GM19351 (cell line): ENCODE data around the gene MSL2.
"Not testable (repeated sequence)": the region's sequence is repeated elsewhere in the genome, so short reads cannot be mapped to it uniquely, and the experiment has no call there.

Experiments used
- ATAC-seq: cut with Tn5 transposase; IDR thresholded peaks from one replicate; pipeline ENCODE4 v1.9.1; 2021; ENCODE audit warnings: mild to moderate bottlenecking, moderate library complexity; ENCODE audit not compliant: unreplicated experiment

The MSL2 gene

DNA sequence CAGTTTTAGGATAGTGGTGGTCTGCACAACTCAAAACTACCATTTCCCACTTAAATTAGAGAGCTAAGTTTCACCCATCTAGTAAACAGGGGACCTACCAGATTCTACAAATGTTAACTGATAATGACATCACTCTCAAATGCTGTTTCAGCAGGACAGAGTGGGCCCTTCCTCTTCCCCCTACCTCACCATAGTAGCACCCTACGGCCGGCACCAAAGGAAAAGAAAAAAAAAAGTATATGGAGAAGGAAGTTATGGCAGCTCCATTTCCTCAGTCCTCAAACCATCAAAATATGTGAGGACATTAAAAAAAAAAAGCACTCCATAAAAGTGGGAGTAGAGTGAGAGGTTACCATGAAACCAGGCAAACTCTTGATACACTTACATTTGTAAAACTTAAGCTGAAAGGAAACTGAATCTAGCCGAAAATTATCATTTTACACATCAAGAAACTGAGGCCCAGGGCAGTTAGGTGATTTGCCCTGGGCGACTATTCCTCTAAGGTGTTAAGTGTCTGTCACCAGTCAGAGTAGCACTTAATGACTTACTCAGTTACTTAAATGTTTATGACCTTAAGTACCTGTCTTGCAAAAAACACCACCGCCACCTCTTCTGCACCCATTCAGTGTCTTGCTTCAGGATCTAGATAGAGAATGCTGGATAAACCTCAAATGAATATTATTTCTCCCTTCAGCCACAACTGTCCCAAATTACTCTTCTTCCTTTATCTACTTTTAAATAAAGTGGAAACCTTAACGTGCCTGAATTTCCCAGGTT is 2.7 kb downstream of the MSL2 start:
- ATAC-seq, result no peak

DNA sequence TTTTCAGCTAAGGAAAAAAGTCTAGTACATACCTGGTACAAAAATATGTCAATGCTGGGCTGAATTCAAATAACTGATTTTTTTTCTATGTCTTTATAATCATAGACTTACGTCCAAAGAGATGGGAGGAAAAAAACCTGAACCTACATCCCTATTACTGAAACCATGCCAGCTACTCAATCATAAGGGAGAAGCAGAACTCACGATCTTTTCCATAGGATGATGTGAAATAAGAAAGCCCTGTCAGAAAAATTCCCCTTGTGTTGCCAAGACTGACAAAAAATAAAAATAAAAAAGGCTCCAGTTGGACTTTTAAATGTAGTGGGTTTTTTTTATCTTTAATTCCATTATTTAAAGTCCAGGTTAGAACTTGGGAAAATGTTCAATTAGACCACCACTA is 3.3 kb downstream of the MSL2 start:
- ATAC-seq, result no peak

GRCh38 chr3:136192195-136192594 is 3.9 kb downstream of the MSL2 start:
- not testable (repeated sequence) for ATAC-seq

- no peak for ATAC-seq
These were observed 6.1 kb downstream of the MSL2 start for GRCh38 chr3:136189859-136190617.

DNA sequence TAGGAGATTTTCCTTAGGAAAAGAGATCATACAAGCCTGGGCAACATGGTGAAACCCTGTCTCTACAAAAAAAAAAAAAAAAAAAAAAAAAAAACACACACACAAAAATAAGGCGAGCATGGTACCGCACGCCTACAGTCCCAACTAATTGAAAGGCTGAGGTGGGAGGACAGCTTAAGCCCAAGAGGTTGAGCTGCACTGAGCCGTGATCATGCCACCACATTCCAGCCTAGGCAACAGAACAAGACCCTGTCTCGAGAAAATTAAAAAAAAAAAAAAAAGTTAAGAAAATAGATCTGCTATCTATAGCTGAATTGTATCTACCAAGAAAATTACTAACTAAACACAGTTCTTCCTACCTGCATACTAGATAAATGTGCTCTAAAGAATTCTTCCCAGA is 7.1 kb downstream of the MSL2 start:
- ATAC-seq, result no peak

GRCh38 chr3:136187868-136188267 is 8.3 kb downstream of the MSL2 start:
- ATAC-seq, result no peak

DNA sequence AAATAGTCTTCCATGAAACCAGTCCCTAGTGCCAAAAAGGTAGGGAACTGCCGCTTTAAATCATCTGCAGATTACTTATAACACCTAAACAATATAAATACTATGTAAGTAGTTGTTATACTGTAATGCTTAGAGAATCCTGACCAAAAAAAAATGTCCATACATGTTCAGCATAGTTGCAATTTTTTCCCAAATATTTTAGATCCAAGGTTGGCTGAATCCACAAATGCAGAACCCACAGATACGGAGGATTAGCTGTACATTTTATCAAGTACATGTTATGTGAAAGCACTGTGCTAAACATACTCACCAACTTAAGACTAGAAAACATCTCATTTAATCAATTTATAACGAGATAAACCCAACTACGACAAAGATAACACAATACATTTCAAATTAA is 9.3 kb downstream of the MSL2 start:
- ATAC-seq, result no peak

DNA sequence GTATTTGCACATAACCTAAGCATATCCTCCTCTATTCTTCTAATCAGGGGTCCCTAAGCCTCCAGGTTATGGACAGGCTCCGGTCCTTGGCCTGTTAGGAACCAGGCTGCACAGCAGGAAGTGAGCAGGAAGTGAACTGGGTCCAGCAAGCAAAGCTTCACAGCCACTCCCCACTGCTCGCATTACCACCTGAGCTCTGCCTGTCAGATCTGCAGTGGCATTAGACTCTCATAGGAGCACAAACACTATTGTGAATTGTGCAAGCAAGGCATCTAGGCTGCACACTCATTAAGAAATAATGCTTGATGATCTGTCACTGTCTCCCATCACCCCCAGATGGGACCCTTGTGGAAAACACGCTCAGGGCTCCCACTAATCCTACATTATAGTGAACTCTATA is 9.8 kb downstream of the MSL2 start:
- peak; percentile 61 for ATAC-seq

DNA sequence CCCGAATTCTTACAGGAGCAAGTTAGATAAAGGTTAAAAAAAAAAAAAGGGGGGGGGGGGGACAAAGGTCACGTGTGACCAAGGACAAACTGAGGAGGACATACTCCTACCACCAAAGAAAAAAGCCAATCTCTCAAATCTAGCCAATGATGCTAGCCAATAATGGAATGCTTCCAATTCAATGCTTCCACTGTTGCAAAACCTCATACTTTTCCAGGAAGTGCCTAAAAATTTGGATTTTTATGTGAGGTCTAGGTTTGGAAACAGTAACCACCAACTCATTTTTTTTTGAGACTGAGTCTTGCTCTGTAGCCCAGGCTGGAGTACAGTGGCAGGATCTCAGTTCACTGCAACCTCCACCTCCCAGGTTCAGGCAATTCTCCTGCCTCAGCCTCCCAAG is 11.4 kb downstream of the MSL2 start:
- no peak for ATAC-seq

DNA sequence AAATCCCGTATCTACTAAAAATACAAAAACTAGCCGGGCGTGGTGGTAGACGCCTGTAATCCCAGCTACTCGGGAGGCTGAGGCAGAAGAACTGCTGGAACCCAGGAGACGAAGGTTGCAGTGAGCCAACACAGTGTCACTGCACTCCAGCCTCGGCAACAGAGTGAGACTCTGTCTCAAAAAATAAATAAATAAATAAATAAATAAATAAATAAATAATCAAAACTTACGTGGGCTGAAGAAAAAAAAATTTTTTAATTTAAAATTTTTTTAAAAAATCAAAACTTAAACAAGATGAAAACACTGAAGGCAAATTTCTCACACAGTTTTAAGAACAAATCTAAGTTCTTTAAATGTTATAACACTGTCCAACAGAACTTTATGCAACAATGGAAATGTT is 14.4 kb downstream of the MSL2 start:
- no peak for ATAC-seq

- no peak for ATAC-seq
These were observed 18.3 kb downstream of the MSL2 start for GRCh38 chr3:136177876-136178275.

DNA sequence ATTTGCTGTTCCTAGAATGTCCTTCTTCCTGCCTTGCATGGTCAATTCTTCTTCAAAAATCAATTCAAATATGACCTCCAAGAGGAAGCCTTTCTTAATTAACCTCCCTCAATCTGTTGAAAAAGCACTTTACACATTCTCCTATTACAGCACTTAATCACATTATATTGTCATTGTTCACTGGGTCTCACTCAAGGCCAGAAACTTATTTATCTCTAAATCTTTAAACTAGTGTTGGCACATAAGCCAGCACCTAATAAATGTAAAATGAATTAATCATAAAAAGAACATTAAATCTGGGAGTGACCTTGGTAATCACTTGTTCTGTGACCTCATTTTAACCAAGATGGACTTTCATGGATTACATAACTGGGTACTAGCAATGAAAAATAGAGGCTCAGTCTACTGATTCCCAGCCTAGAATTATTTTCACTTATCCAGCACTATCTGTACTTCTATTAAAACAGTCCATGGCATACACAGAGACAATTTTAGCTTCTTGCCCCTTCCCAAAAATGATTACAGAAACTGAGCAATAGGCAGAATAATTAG is 22.1 kb downstream of the MSL2 start:
- no peak for ATAC-seq

GRCh38 chr3:136171097-136171542 is 25.0 kb downstream of the MSL2 start:
- no peak for ATAC-seq

DNA sequence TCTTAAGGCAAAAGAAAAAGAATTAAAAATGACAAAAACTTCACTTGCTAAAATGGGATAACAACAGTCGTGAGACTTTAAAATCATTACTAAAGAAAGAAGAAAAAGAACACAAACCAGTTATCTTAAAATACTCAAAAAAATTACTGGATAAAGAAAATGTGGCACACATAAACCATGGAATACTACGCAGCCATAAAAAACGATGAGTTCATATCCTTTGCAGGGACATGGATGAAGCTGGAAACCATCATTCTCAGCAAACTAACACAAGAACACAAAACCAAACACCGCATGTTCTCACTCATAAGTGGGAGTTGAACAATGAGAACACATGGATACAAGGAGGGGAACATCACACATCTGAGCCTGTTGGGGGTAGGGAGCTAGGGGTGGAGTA is 27.9 kb downstream of the MSL2 start:
- ATAC-seq, result not testable (repeated sequence)

DNA sequence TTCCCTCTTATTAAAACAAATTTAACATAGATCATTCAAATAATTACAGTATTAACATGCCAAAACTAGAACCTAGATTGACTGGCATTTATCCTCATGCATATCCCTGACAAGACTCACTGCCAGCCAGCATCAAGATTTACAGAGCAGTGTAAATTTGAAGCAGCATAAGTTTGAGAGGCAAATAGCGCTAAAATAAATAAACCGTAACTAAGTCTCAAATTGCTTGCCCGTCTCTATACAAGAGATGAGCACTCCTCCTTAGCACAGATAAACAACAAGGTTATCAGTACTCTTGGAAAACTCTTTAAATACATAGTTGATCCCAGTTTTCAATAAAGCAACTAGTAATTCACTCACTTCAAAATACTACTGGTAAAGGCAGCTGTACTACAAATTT is 29.6 kb downstream of the MSL2 start:
- no peak for ATAC-seq

GRCh38 chr3:136163607-136164006 is 32.5 kb downstream of the MSL2 start:
- not testable (repeated sequence) for ATAC-seq

DNA sequence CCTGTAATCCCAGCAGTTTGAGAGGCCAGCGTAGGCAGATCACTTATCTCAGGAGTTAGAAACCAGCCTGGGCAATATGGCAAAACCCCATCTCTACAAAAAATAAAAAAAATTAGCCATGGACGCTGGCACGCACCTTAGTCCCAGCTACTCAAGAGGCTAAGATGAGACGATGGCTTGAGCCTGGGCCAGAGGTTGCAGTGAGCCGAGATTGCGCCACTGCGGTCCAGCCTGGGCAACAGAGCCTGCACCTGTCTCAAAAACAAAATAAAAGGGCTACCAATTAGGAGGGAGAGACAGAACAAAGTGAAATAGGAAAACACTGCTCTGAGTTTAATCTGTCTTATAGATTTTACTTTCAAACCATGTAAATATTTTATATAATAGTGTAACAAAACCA is 33.8 kb downstream of the MSL2 start:
- no peak for ATAC-seq

DNA sequence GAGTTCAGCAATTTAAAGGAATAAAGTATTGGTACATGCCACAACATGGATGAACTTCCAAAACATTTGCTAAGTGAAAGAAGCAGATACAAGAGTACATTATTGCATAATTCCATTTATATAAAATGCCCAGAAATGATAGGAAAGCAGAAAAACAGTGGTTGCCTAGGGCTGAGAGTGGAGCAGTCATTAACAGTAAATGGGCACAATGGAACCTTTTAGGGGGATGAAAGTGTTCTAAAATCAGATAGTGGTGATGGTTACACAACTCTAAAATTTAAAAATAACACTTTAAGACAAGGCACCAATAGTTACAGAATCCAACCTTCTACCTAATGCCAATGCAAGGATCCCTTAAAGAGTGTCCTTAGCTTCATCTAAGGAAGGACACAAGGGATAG is 34.6 kb downstream of the MSL2 start:
- no peak for ATAC-seq

DNA sequence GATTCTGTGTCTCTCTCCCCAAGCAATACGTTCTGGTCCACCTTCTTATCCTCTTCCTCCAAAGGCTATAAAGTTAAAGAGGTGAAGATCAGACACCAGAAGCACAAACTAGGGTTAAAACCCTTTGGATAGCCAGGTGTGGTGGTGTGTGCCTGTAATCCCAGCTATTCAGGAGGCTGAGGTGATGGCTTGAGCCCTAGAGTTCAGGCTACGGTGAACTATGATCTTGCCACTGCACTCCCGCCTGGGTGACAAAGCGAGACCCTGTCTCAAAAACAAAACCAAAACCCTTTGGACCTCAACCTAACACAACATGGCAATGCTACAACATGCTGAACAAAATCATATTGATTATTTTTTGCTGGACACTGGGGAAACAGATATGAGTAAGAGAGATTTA is 43.2 kb downstream of the MSL2 start:
- ATAC-seq, result no peak

- no peak for ATAC-seq
These were observed 43.8 kb downstream of the MSL2 start for GRCh38 chr3:136152176-136152843.

DNA sequence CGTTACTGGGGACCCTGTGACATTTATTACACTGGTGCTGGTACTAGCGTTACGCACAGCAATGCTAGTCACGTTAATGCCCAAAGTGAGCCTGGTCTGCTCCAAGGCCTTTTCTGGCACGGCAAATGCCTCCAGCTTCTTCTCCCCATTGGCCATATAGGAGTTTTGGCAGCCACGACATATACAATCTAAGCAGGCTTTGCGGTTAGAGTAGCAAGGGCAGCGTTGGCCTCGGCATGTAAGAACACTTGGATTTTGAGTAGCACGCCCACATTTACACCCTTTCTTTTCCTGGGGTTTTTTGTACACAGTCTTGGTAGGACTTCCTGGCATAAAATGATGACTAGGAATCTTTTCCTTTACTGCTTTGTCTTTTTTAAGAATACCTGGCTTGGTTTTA is 44.9 kb downstream of the MSL2 start:
- ATAC-seq, result no peak

DNA sequence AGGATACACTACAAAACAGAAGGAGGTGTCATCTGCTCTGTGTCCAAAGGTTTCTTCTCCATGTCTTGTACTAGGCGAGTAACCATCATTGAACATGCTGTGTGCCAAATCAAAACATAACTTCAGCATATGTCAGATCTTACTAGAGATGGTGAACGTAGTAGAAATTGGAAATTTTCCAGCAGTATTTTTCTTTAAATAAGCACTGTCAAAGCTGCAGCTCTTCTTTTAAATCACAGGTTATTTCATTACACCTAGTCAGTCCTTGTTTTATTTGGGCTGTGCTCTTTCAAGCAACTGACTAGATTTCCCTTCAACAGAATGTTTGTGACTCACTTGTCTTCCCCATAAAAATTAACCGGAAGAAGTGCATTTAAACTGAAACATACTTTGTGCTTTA is 46.5 kb downstream of the MSL2 start:
- ATAC-seq, result no peak
